Erythroblast (primary cell): ENCODE data around the gene RYR1.

Source experiments
- GATA1 ChIP-seq: IDR thresholded peaks from 2 replicates; pipeline ENCODE4 v1.6.1; 2011; ENCODE audit warnings: low read depth, mild to moderate bottlenecking, control low read depth, low read length, moderate library complexity
- POLR2A ChIP-seq: IDR thresholded peaks from 2 replicates; pipeline ENCODE4 v1.6.1; 2011; ENCODE audit warnings: mild to moderate bottlenecking, low read length

DNA sequence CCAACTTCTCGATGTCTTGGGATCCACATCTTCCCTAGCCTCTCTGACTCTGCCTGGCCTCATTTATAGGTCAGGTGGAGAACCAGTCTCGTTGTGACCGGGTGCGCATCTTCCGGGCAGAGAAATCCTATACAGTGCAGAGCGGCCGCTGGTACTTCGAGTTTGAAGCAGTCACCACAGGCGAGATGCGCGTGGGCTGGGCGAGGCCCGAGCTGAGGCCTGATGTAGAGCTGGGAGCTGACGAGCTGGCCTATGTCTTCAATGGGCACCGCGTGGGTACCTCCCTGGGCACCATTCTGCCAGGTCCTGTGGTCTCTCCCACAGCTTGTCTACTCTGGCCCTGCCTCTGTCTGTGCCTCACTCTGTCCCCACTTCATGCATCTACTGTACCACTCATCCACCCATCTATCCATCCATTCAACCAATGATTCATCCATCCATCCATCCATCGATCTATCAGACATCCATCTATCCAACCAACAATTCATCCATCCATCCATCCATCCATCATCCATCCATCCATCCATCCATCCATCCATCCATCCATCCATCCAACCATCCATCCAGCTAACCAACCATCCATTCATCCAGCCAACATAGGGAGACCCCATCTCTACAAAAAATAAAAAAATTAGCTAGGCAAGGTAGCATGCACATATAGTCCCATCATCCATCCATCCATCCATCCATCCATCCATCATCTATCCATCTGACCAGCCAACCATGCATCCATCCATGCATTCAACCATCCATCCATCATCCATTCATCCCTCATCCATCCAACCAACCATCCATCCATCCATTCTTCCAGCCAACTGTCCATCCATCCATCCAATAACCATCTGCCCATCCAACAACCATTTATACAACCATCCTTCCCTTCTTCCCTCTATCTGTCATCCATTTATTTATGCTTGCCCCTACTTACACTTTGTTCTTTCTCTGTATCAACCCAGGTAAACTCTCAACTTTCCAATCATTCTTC is 34.3 kb downstream of the RYR1 start:
- TF ChIP-seq POLR2A: no peak
- TF ChIP-seq GATA1: no peak
